Measurements from ENCODE around the gene L3MBTL4.

Gene L3MBTL4

DNA sequence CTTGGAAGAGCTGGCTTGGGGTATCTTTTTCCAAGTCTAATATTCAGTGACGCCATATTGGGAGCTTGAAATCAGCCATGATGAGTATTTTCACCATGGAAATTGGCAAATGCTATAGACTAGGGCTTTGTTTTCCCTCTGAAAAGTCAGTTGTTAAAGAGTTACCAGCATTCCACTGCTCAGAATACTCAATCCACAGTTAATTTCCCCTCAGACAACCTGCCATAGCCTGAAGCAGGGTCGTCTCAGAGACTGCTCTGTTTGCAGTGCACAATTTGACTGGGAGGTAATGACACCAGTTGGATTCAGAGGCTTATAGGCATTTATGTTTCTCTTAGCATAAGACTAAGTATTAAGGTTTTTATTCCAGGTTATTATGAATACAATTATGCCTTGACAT, 483.9 kb downstream of the L3MBTL4 start:
- Histone ChIP-seq H3K36me3 (ENCODE audit: insufficient read depth) (no peaks in the 10 kb centered on the region), H3K79me2 (ENCODE audit: insufficient read depth, low read depth) (no peaks in the 10 kb centered on the region), H3K4me3 (IDR thresholded peaks at IDR 0.05; ENCODE audit: insufficient read depth, low read depth, low read length) (no peak overlapping the region), H3K4me1 (ENCODE audit: low read depth, poor library complexity, severe bottlenecking) (no peaks in the 10 kb centered on the region), H3K4me2 (no peak overlapping the region), H4K20me1 (ENCODE audit: insufficient read depth) (no peaks in the 10 kb centered on the region), H3K9ac (no peak overlapping the region), H3K27me3 (ENCODE audit: insufficient read depth, low read depth) (no peaks in the 10 kb centered on the region), H2AFZ (ENCODE audit: low read depth) (no peak overlapping the region), H3K27ac (no peak overlapping the region)
- TF ChIP-seq CTCF (conservative IDR thresholded peaks at IDR 0.05; ENCODE audit: low read depth, low read length), result no peak

DNA sequence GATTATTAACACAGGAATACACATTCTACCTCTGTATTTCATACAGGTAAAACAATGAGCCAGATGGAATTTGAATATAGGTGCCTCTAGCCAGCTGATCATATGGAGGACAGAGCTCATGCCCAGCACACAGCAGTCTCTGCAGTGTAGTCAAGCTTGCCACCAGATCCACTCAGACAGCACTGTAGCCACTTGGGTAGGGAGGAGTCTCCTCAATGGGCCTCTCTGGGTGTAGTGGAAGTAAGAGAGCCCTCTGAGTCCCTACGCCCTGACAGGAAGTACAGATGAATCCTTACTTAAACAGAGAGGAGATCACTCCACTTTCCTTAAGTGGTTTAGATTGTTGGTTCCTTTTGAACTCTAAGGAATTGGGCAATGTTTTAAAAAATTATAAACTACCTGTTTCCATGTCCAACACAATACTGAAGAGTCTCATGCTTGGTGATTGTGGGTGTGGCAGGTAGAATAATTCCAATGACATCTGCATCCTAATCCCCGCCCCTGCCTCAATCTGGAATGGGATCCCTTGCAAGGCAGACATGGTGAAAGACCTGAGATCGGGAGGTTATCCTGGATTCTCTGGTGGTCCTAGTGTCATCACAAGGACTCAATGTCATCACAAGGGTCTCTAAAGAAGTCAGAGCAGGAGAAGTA, 496.4 kb downstream of the L3MBTL4 start:
- no peak overlapping the region for H3K4me2 ChIP-seq
- no peaks in the 10 kb centered on the region for H3K36me3 ChIP-seq (ENCODE audit: insufficient read depth)
- no peak overlapping the region for H3K9ac ChIP-seq
- no peaks in the 10 kb centered on the region for H4K20me1 ChIP-seq (ENCODE audit: insufficient read depth)
- no peak for TF ChIP-seq CTCF (conservative IDR thresholded peaks at IDR 0.05; ENCODE audit: low read depth, low read length)
- no peaks in the 10 kb centered on the region for H3K4me1 ChIP-seq (ENCODE audit: low read depth, poor library complexity, severe bottlenecking)
- no peak overlapping the region for H3K27ac ChIP-seq
- H3K79me2 ChIP-seq (ENCODE audit: insufficient read depth, low read depth), result no peaks in the 10 kb centered on the region
- no peaks in the 10 kb centered on the region for H3K27me3 ChIP-seq (ENCODE audit: insufficient read depth, low read depth)
- H3K4me3 ChIP-seq (IDR thresholded peaks at IDR 0.05; ENCODE audit: insufficient read depth, low read depth, low read length), result no peak overlapping the region
- no peak overlapping the region for H2AFZ ChIP-seq (ENCODE audit: low read depth)

- H3K79me2 ChIP-seq (ENCODE audit: insufficient read depth, low read depth), result no peaks in the 10 kb centered on the region
- no peak for TF ChIP-seq CTCF (conservative IDR thresholded peaks at IDR 0.05; ENCODE audit: low read depth, low read length)
- H3K27me3 ChIP-seq (ENCODE audit: insufficient read depth, low read depth), result no peaks in the 10 kb centered on the region
Measured at GRCh38 chr18:5914951-5915350, 499.8 kb downstream of the L3MBTL4 start.

DNA sequence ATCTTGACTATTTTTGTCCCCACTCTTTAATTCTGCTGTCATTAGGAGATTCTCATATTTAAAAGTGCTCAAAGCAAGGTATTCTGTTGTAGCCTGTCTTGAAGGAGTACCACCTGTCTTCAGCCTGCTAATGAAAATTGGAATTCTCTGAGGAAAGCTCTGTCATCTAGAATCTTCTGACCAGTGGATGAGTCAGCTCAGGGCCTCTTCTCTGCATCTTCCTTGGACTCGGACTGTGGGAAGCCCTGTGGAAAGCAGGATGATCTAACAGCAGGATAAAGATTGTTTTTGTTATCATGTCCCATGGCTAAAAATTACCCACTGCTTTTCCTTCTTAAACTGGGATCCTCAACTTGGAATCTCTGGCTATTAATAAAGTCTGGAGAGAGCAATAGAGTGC, 500.7 kb downstream of the L3MBTL4 start:
- H2AFZ ChIP-seq (ENCODE audit: low read depth), result no peak overlapping the region
- H3K9ac ChIP-seq, result no peak overlapping the region
- no peak for TF ChIP-seq CTCF (conservative IDR thresholded peaks at IDR 0.05; ENCODE audit: low read depth, low read length)
- H3K27me3 ChIP-seq (ENCODE audit: insufficient read depth, low read depth), result no peaks in the 10 kb centered on the region
- H4K20me1 ChIP-seq (ENCODE audit: insufficient read depth), result no peaks in the 10 kb centered on the region
- no peaks in the 10 kb centered on the region for H3K36me3 ChIP-seq (ENCODE audit: insufficient read depth)
- no peak overlapping the region for H3K27ac ChIP-seq
- H3K4me1 ChIP-seq (ENCODE audit: low read depth, poor library complexity, severe bottlenecking), result peaks cover 10% of the 10 kb centered on the region
- no peaks in the 10 kb centered on the region for H3K79me2 ChIP-seq (ENCODE audit: insufficient read depth, low read depth)
- H3K4me2 ChIP-seq, result no peak overlapping the region
- no peak overlapping the region for H3K4me3 ChIP-seq (IDR thresholded peaks at IDR 0.05; ENCODE audit: insufficient read depth, low read depth, low read length)

More at GRCh38 chr18:5914951-5915350, 499.8 kb downstream of the L3MBTL4 start:
- no peak overlapping the region for H3K4me3 ChIP-seq (IDR thresholded peaks at IDR 0.05; ENCODE audit: insufficient read depth, low read depth, low read length)
- H3K9ac ChIP-seq, result no peak overlapping the region
- no peaks in the 10 kb centered on the region for H3K36me3 ChIP-seq (ENCODE audit: insufficient read depth)
- no peak overlapping the region for H2AFZ ChIP-seq (ENCODE audit: low read depth)
- no peaks in the 10 kb centered on the region for H4K20me1 ChIP-seq (ENCODE audit: insufficient read depth)
- peaks cover 3% of the 10 kb centered on the region for H3K4me1 ChIP-seq (ENCODE audit: low read depth, poor library complexity, severe bottlenecking)
- no peak overlapping the region for H3K4me2 ChIP-seq
- no peak overlapping the region for H3K27ac ChIP-seq
